H1 (cell line): ENCODE measurements around the gene SRPK3. TPM values are rescaled to one million over a fixed set of nuclear protein-coding genes. Genes with fewer than 3 reads are reported as not detected.

Experiments used
- polyA plus RNA-seq, 7 experiments: library from polyadenylated mRNA; depleted of rRNA in 3 of 7; stranded (reverse) in 5 of 7; unstranded in 2 of 7; fragments of >200 nt in 5 of 7; fragments of 200-250 nt in 2 of 7; gene quantifications; 1 replicate in 5 of 7; 2 replicates in 1 of 7; 4 replicates in 1 of 7; pipeline versions ENCODE4 v1.2.1 to v1.2.3, GENCODE V29; 2011 to 2013; ENCODE audit warnings: missing spikeins in 2 of 7, mixed read lengths in 2 of 7
- total RNA-seq: library from RNA; stranded (reverse); fragmentation: NEBNext Ultra II Directional; extraction: Animal tissue kit (Norgen Biotek cat#: 25700); gene quantifications from 2 replicates; pipeline ENCODE4 v1.2.1, GENCODE V29; 2021

Gene SRPK3
- total and polyA plus RNA-seq, 2 of the 8 experiments (the other 6 are each of a cell fraction or from before 2014, with no cell fraction given): not detected

Other genes starting within 250 kb of the SRPK3 start
- 15.8 and 16.6 TPM in 2 replicates for gene CCNQ, start 181.9 kb upstream of the SRPK3 start, total RNA-seq
- gene CCNQ, start 181.9 kb upstream of the SRPK3 start, polyA plus RNA-seq (2011; rRNA removed): 32.1 and 34.9 TPM in 2 replicates
- 0.63 and 1.1 TPM in 2 replicates for gene DUSP9, start 133.8 kb upstream of the SRPK3 start, total RNA-seq
- 0.80 and 1.2 TPM in 2 replicates for gene DUSP9, start 133.8 kb upstream of the SRPK3 start, polyA plus RNA-seq (2011; rRNA removed)
- gene PNCK, start 107.2 kb upstream of the SRPK3 start, total RNA-seq: 4.3 and 6.2 TPM in 2 replicates
- gene PNCK, start 107.2 kb upstream of the SRPK3 start, polyA plus RNA-seq (2011; rRNA removed): 6.3 and 13.9 TPM in 2 replicates
- gene SLC6A8, start 93.1 kb upstream of the SRPK3 start, total RNA-seq: 94.7 and 98.5 TPM in 2 replicates
- 87.7 and 132 TPM in 2 replicates for gene SLC6A8, start 93.1 kb upstream of the SRPK3 start, polyA plus RNA-seq (2011; rRNA removed)
- gene BCAP31, start 56.7 kb upstream of the SRPK3 start, total RNA-seq: 157 and 159 TPM in 2 replicates
- gene BCAP31, start 56.7 kb upstream of the SRPK3 start, polyA plus RNA-seq (2011; rRNA removed): 136 and 139 TPM in 2 replicates
- 4.6 and 6.6 TPM in 2 replicates for gene ABCD1, start 56.2 kb upstream of the SRPK3 start, total RNA-seq
- gene ABCD1, start 56.2 kb upstream of the SRPK3 start, polyA plus RNA-seq (2011; rRNA removed): 3.1 and 6.7 TPM in 2 replicates
- 2.7 TPM in 2 replicates for gene PLXNB3, start 16.8 kb upstream of the SRPK3 start, total RNA-seq
- 1.2 and 1.6 TPM in 2 replicates for gene PLXNB3, start 16.8 kb upstream of the SRPK3 start, polyA plus RNA-seq (2011; rRNA removed)
- 36.1 and 39.4 TPM in 2 replicates for gene IDH3G, start 13.3 kb downstream of the SRPK3 start, total RNA-seq
- 66.7 and 96.2 TPM in 2 replicates for gene IDH3G, start 13.3 kb downstream of the SRPK3 start, polyA plus RNA-seq (2011; rRNA removed)
- 161 and 168 TPM in 2 replicates for gene SSR4, start 13.6 kb downstream of the SRPK3 start, total RNA-seq
- 642 and 734 TPM in 2 replicates for gene SSR4, start 13.6 kb downstream of the SRPK3 start, polyA plus RNA-seq (2011; rRNA removed)
- 169 and 174 TPM in 2 replicates for gene PDZD4, start 49.5 kb downstream of the SRPK3 start, total RNA-seq
- gene PDZD4, start 49.5 kb downstream of the SRPK3 start, polyA plus RNA-seq (2011; rRNA removed): 45.8 and 77.2 TPM in 2 replicates
- 38.7 and 43.0 TPM in 2 replicates for gene L1CAM, start 105.1 kb downstream of the SRPK3 start, total RNA-seq
- gene L1CAM, start 105.1 kb downstream of the SRPK3 start, polyA plus RNA-seq (2011; rRNA removed): 11.0 and 16.4 TPM in 2 replicates
- gene AVPR2, start 123.6 kb downstream of the SRPK3 start, total RNA-seq: not detected in 2 replicates
- 0.08 and 0.09 TPM in 2 replicates for gene AVPR2, start 123.6 kb downstream of the SRPK3 start, polyA plus RNA-seq (2011; rRNA removed)
- 25.9 and 26.0 TPM in 2 replicates for gene ARHGAP4, start 145.2 kb downstream of the SRPK3 start, total RNA-seq
- gene ARHGAP4, start 145.2 kb downstream of the SRPK3 start, polyA plus RNA-seq (2011; rRNA removed): 23.9 and 42.4 TPM in 2 replicates
- gene NAA10, start 154.0 kb downstream of the SRPK3 start, total RNA-seq: 98.1 and 98.8 TPM in 2 replicates
- 80.4 and 119 TPM in 2 replicates for gene NAA10, start 154.0 kb downstream of the SRPK3 start, polyA plus RNA-seq (2011; rRNA removed)
- gene RENBP, start 163.6 kb downstream of the SRPK3 start, total RNA-seq: 11.9 and 12.4 TPM in 2 replicates
- gene RENBP, start 163.6 kb downstream of the SRPK3 start, polyA plus RNA-seq (2011; rRNA removed): 21.8 and 26.5 TPM in 2 replicates
- gene HCFC1, start 190.8 kb downstream of the SRPK3 start, total RNA-seq: 117 and 120 TPM in 2 replicates
- gene HCFC1, start 190.8 kb downstream of the SRPK3 start, polyA plus RNA-seq (2011; rRNA removed): 24.9 and 44.8 TPM in 2 replicates
- 2.7 and 5.0 TPM in 2 replicates for gene TMEM187, start 191.7 kb downstream of the SRPK3 start, total RNA-seq
- gene TMEM187, start 191.7 kb downstream of the SRPK3 start, polyA plus RNA-seq (2011; rRNA removed): 14.5 and 16.2 TPM in 2 replicates
- 41.7 and 47.2 TPM in 2 replicates for gene IRAK1, start 238.9 kb downstream of the SRPK3 start, total RNA-seq
- 26.6 and 34.7 TPM in 2 replicates for gene IRAK1, start 238.9 kb downstream of the SRPK3 start, polyA plus RNA-seq (2011; rRNA removed)